ENCODE measurements around the gene ARL5C.
"Not testable (repeated sequence)": the region's sequence is repeated elsewhere in the genome, so short reads cannot be mapped to it uniquely, and the experiment has no call there.

Gene ARL5C

GRCh38 chr17:39194089-39194984 lies 28.4 kb upstream of the ARL5C start:
- no peak for DNase-seq (ENCODE audit: low spot score)

- no peak for DNase-seq (ENCODE audit: low spot score)
Measured at GRCh38 chr17:39193346-39193745, 27.4 kb upstream of the ARL5C start.

GRCh38 chr17:39192901-39193300 lies 26.9 kb upstream of the ARL5C start:
- no peak for DNase-seq (ENCODE audit: low spot score)

GRCh38 chr17:39191750-39192510 lies 26.0 kb upstream of the ARL5C start:
- no peak for DNase-seq (ENCODE audit: low spot score)

- no peak for DNase-seq (ENCODE audit: low spot score)
Measured at GRCh38 chr17:39187152-39187830, 21.3 kb upstream of the ARL5C start.

- no peak for DNase-seq (ENCODE audit: low spot score)
Measured at GRCh38 chr17:39186481-39187002, 20.6 kb upstream of the ARL5C start.

- DNase-seq (ENCODE audit: low spot score), result no peak
Measured at GRCh38 chr17:39183720-39184119, 17.8 kb upstream of the ARL5C start.

GRCh38 chr17:39183045-39183444 lies 17.1 kb upstream of the ARL5C start:
- no peak for DNase-seq (ENCODE audit: low spot score)

GRCh38 chr17:39181303-39181702 lies 15.3 kb upstream of the ARL5C start:
- no peak for DNase-seq (ENCODE audit: low spot score)

GRCh38 chr17:39178536-39178935 lies 12.6 kb upstream of the ARL5C start:
- DNase-seq (ENCODE audit: low spot score), result peak; percentile 76

GRCh38 chr17:39177256-39177655 lies 11.3 kb upstream of the ARL5C start:
- DNase-seq (ENCODE audit: low spot score), result no peak

GRCh38 chr17:39175695-39176093 lies 9.7 kb upstream of the ARL5C start:
- no peak for DNase-seq (ENCODE audit: low spot score)

- DNase-seq (ENCODE audit: low spot score), result peak; percentile 33
Measured at GRCh38 chr17:39174920-39175694, 9.1 kb upstream of the ARL5C start.

GRCh38 chr17:39173526-39174274 lies 7.7 kb upstream of the ARL5C start:
- no peak for DNase-seq (ENCODE audit: low spot score)

GRCh38 chr17:39173080-39173479 lies 7.1 kb upstream of the ARL5C start:
- DNase-seq (ENCODE audit: low spot score), result no peak

GRCh38 chr17:39171933-39172332 lies 6.0 kb upstream of the ARL5C start:
- no peak for DNase-seq (ENCODE audit: low spot score)

GRCh38 chr17:39170558-39170957 lies 4.6 kb upstream of the ARL5C start:
- no peak for DNase-seq (ENCODE audit: low spot score)

- DNase-seq (ENCODE audit: low spot score), result no peak
Measured at GRCh38 chr17:39170109-39170508, 4.1 kb upstream of the ARL5C start.

- DNase-seq (ENCODE audit: low spot score), result no peak
Measured at GRCh38 chr17:39169518-39169917, 3.6 kb upstream of the ARL5C start.

GRCh38 chr17:39169101-39169500 lies 3.1 kb upstream of the ARL5C start:
- DNase-seq (ENCODE audit: low spot score), result no peak

GRCh38 chr17:39168503-39168902 lies 2.5 kb upstream of the ARL5C start:
- DNase-seq (ENCODE audit: low spot score), result not testable (repeated sequence)

Data from LoVo (cell line).